GM18499 (cell line): Measurements from ENCODE around the gene KRTAP19-2.
"Not testable (repeated sequence)": the region's sequence is repeated elsewhere in the genome, so short reads cannot be mapped to it uniquely, and the experiment has no call there.

Experiments
- ATAC-seq: cut with Tn5 transposase; IDR thresholded peaks from one replicate; pipeline ENCODE4 v1.9.1; 2021; ENCODE audit warnings: moderate number of reproducible peaks; ENCODE audit not compliant: insufficient read depth, unreplicated experiment

The KRTAP19-2 gene

GRCh38 chr21:30487336-30487735, at the start of gene KRTAP19-2:
KRTAP19-2 (minus strand) TSS chr21:30487436; CDS start chr21:30487348, 88 bp downstream.
- ATAC-seq: no peak

GRCh38 chr21:30518876-30519275, 31.6 kb upstream of the KRTAP19-2 start:
- no peak for ATAC-seq

- ATAC-seq: no peak
Observed at GRCh38 chr21:30515681-30516080, 28.4 kb upstream of the KRTAP19-2 start.

- not testable (repeated sequence) for ATAC-seq
Observed at GRCh38 chr21:30505621-30506205, 18.5 kb upstream of the KRTAP19-2 start.

GRCh38 chr21:30502041-30502440, 14.8 kb upstream of the KRTAP19-2 start, which contains the start of gene KRTAP19-5:
KRTAP19-5 (minus strand) TSS chr21:30502141; CDS start chr21:30502090, 51 bp downstream.
- ATAC-seq: no peak

GRCh38 chr21:30497065-30497464, 9.8 kb upstream of the KRTAP19-2 start, which contains the start of gene KRTAP19-4:
KRTAP19-4 (minus strand) TSS chr21:30497165; CDS start chr21:30497110, 55 bp downstream.
- ATAC-seq: no peak

GRCh38 chr21:30491963-30492428, 4.8 kb upstream of the KRTAP19-2 start, which contains the start of gene KRTAP19-3:
KRTAP19-3 (minus strand) TSS chr21:30492013; CDS start chr21:30491957, 56 bp downstream.
- ATAC-seq: no peak

- no peak for ATAC-seq
Observed at GRCh38 chr21:30486180-30486579, 1.1 kb downstream of the KRTAP19-2 start.

- ATAC-seq: no peak
Observed at GRCh38 chr21:30482130-30482529, 5.1 kb downstream of the KRTAP19-2 start.

GRCh38 chr21:30480145-30480544, 7.1 kb downstream of the KRTAP19-2 start, which contains the start of gene KRTAP19-1:
KRTAP19-1 (minus strand) TSS chr21:30480367; CDS start chr21:30480317, 50 bp downstream.
- ATAC-seq: no peak

- ATAC-seq: no peak
Observed at GRCh38 chr21:30479259-30479658, 8.0 kb downstream of the KRTAP19-2 start.

GRCh38 chr21:30478004-30478403, 9.2 kb downstream of the KRTAP19-2 start:
- ATAC-seq: no peak

GRCh38 chr21:30468900-30469714, 18.1 kb downstream of the KRTAP19-2 start:
- ATAC-seq: no peak

- ATAC-seq: no peak
Observed at GRCh38 chr21:30463713-30464112, 23.5 kb downstream of the KRTAP19-2 start.

- ATAC-seq: no peak
Observed at GRCh38 chr21:30448514-30448913, 38.7 kb downstream of the KRTAP19-2 start.

- no peak for ATAC-seq
Observed at GRCh38 chr21:30447056-30447455, 40.2 kb downstream of the KRTAP19-2 start.

- ATAC-seq: no peak
Observed at GRCh38 chr21:30444204-30444603, 43.0 kb downstream of the KRTAP19-2 start.

GRCh38 chr21:30443226-30443625, 44.0 kb downstream of the KRTAP19-2 start:
- no peak for ATAC-seq

GRCh38 chr21:30439975-30440374, 47.3 kb downstream of the KRTAP19-2 start, which contains the start of gene KRTAP15-1:
KRTAP15-1 (plus strand) TSS chr21:30440275; CDS start chr21:30440328, 53 bp downstream.
- no peak for ATAC-seq
